ENCODE measurements around the gene TSHB. TPM values are rescaled to one million over a fixed set of nuclear protein-coding genes. Genes with fewer than 3 reads are reported as not detected.
A peak's percentile ranks its signal among the peaks of the same experiment; 100 is the strongest.

TSHB gene
- total RNA-seq, 6 experiments from 2014 or later = not detected

- H3K4me3 Mint-ChIP-seq = no peak overlapping the region
- no peak overlapping the region for H3K27ac Mint-ChIP-seq
- no peak for DNase-seq
- peaks cover 10% of the 10 kb centered on the region for H3K27me3 Mint-ChIP-seq (ENCODE audit: insufficient read depth)
- TF ChIP-seq CTCF (IDR thresholded peaks at IDR 0.05) = no peak
- H3K36me3 Mint-ChIP-seq (ENCODE audit: low read depth) = no peaks in the 10 kb centered on the region
- no peaks in the 10 kb centered on the region for H3K9me3 Mint-ChIP-seq
- no peaks in the 10 kb centered on the region for H3K4me1 Mint-ChIP-seq (ENCODE audit: low read depth)
Observed at GRCh38 chr1:115023593-115023992, 6.0 kb upstream of the TSHB start.

- no peaks in the 10 kb centered on the region for H3K4me1 Mint-ChIP-seq (ENCODE audit: low read depth)
- no peaks in the 10 kb centered on the region for H3K9me3 Mint-ChIP-seq
- no peak overlapping the region for H3K27ac Mint-ChIP-seq
- H3K27me3 Mint-ChIP-seq (ENCODE audit: insufficient read depth) = peaks cover 9% of the 10 kb centered on the region
- no peak for TF ChIP-seq CTCF (IDR thresholded peaks at IDR 0.05)
- no peak overlapping the region for H3K4me3 Mint-ChIP-seq
- DNase-seq = no peak
- no peaks in the 10 kb centered on the region for H3K36me3 Mint-ChIP-seq (ENCODE audit: low read depth)
Observed at GRCh38 chr1:115031595-115031994, 2.0 kb downstream of the TSHB start.

- H3K36me3 Mint-ChIP-seq (ENCODE audit: low read depth) = no peaks in the 10 kb centered on the region
- H3K27me3 Mint-ChIP-seq (ENCODE audit: insufficient read depth) = peaks cover 6% of the 10 kb centered on the region
- no peak overlapping the region for H3K4me3 Mint-ChIP-seq
- H3K4me1 Mint-ChIP-seq (ENCODE audit: low read depth) = no peaks in the 10 kb centered on the region
- no peak for TF ChIP-seq CTCF (IDR thresholded peaks at IDR 0.05)
- DNase-seq = no peak
- no peaks in the 10 kb centered on the region for H3K9me3 Mint-ChIP-seq
- no peak overlapping the region for H3K27ac Mint-ChIP-seq
Observed at GRCh38 chr1:115035652-115036051, 6.0 kb downstream of the TSHB start.

GRCh38 chr1:115036814-115037507, 7.3 kb downstream of the TSHB start:
- H3K36me3 Mint-ChIP-seq (ENCODE audit: low read depth) = no peaks in the 10 kb centered on the region
- no peaks in the 10 kb centered on the region for H3K9me3 Mint-ChIP-seq
- DNase-seq = no peak
- no peaks in the 10 kb centered on the region for H3K4me1 Mint-ChIP-seq (ENCODE audit: low read depth)
- no peak overlapping the region for H3K4me3 Mint-ChIP-seq
- peaks cover 6% of the 10 kb centered on the region for H3K27me3 Mint-ChIP-seq (ENCODE audit: insufficient read depth)
- H3K27ac Mint-ChIP-seq = no peak overlapping the region
- TF ChIP-seq CTCF (IDR thresholded peaks at IDR 0.05) = no peak

- Mint-ChIP-seq H3K27me3 (ENCODE audit: insufficient read depth) (peaks cover 3% of the 10 kb centered on the region; the same call in 1 of the 2 replicates), H3K9me3 (no peaks in the 10 kb centered on the region), H3K27ac (no peak overlapping the region), H3K36me3 (ENCODE audit: low read depth) (no peaks in the 10 kb centered on the region), H3K4me1 (ENCODE audit: low read depth) (no peaks in the 10 kb centered on the region), H3K4me3 (no peak overlapping the region)
- TF ChIP-seq CTCF (IDR thresholded peaks at IDR 0.05) = peak; percentile 40; the same call in 1 of the 2 replicates
- no peak for DNase-seq
Observed at GRCh38 chr1:115040501-115040900, 10.9 kb downstream of the TSHB start.

All from HFFc6 (cell line).